HEK293T (cell line): ENCODE measurements around the gene SLC17A8.
"Not testable (repeated sequence)": the region's sequence is repeated elsewhere in the genome, so short reads cannot be mapped to it uniquely, and the experiment has no call there.

Source experiments
- CTCF ChIA-PET: fragments of 350-600 bp; formaldehyde crosslinking; extraction: SDS; loops from one replicate; lab custom pipeline; 2021; ENCODE audit warnings: antibody characterized with exemption, inconsistent platforms; lab: Yijun Ruan, JAX
- POLR2A ChIA-PET: fragments of 350-600 bp; formaldehyde crosslinking; extraction: SDS; loops from one replicate; lab custom pipeline; 2020; ENCODE audit warnings: antibody characterized with exemption, inconsistent platforms; lab: Yijun Ruan, JAX
- DNase-seq: peaks from one replicate; pipeline ENCODE4 v3.0.0; 2012; ENCODE audit warnings: mixed read lengths; ENCODE audit errors: extremely low spot score
- ARNT ChIP-seq: fragments of 450-650 bp; IDR thresholded peaks from 2 replicates; pipeline ENCODE4 v1.6.1; 2017; ENCODE audit warnings: mild to moderate bottlenecking
- BHLHE40 ChIP-seq: fragments of 450-650 bp; IDR thresholded peaks from 2 replicates; pipeline ENCODE4 v1.6.1; 2016; ENCODE audit warnings: mild to moderate bottlenecking, moderate library complexity, borderline replicate concordance
- CTBP1 ChIP-seq: fragments of 450-650 bp; IDR thresholded peaks from 2 replicates; pipeline ENCODE4 v1.6.1; 2016; ENCODE audit warnings: borderline replicate concordance
- ELF4 ChIP-seq: fragments of 450-650 bp; IDR thresholded peaks from 2 replicates; pipeline ENCODE4 v1.6.1; 2017; ENCODE audit warnings: antibody characterized with exemption
- FOXA1 ChIP-seq: fragments of 450-650 bp; IDR thresholded peaks from 2 replicates; pipeline ENCODE4 v1.6.1; 2016; ENCODE audit warnings: mild to moderate bottlenecking
- FOXK2 ChIP-seq: fragments of 450-650 bp; IDR thresholded peaks from 2 replicates; pipeline ENCODE4 v1.6.1; 2016; ENCODE audit warnings: mild to moderate bottlenecking
- FOXM1 ChIP-seq: fragments of 450-650 bp; IDR thresholded peaks from 2 replicates; pipeline ENCODE4 v1.6.1; 2017; ENCODE audit warnings: mild to moderate bottlenecking, borderline replicate concordance
- HDGF ChIP-seq: fragments of 450-650 bp; IDR thresholded peaks from 2 replicates; pipeline ENCODE4 v1.6.1; 2017; ENCODE audit warnings: antibody characterized with exemption, borderline replicate concordance
- L3MBTL2 ChIP-seq: fragments of 450-650 bp; conservative IDR thresholded peaks from 2 replicates; pipeline ENCODE4 v1.6.1; 2016; ENCODE audit warnings: mild to moderate bottlenecking
- LEF1 ChIP-seq: fragments of 450-650 bp; IDR thresholded peaks from 2 replicates; pipeline ENCODE4 v1.6.1; 2017; ENCODE audit warnings: mild to moderate bottlenecking, borderline replicate concordance
- NFRKB ChIP-seq: fragments of 450-650 bp; IDR thresholded peaks from 2 replicates; pipeline ENCODE4 v1.6.1; 2016; ENCODE audit warnings: mild to moderate bottlenecking, moderate library complexity
- PKNOX1 ChIP-seq: fragments of 450-650 bp; IDR thresholded peaks from 2 replicates; pipeline ENCODE4 v1.6.1; 2016
- SP1 ChIP-seq: fragments of 450-650 bp; IDR thresholded peaks from 2 replicates; pipeline ENCODE4 v1.6.1; 2017
- SUZ12 ChIP-seq: fragments of 450-650 bp; IDR thresholded peaks from 2 replicates; pipeline ENCODE4 v1.6.1; 2016; ENCODE audit warnings: mild to moderate bottlenecking
- TARDBP ChIP-seq: fragments of 450-650 bp; IDR thresholded peaks from 2 replicates; pipeline ENCODE4 v1.6.1; 2016
- ZNF384 ChIP-seq: fragments of 450-650 bp; IDR thresholded peaks from 2 replicates; pipeline ENCODE4 v1.6.1; 2016

SLC17A8 gene

GRCh38 chr12:100356644-100357223 lies at the start of gene SLC17A8:
Gene SLC17A8, plus strand, starts transcription at chr12:100357074. Its CDS starts 318 bp downstream, at chr12:100357392.
- CTCF ChIA-PET = interaction anchor here (0.8 kb wide), 1 partner anchor 48 kb away, joined by 3 read pairs; no protein-coding TSS in a partner anchor

GRCh38 chr12:100308138-100308537 lies 48.7 kb upstream of the SLC17A8 start:
- POLR2A ChIA-PET, DNase-seq, CTCF ChIA-PET: not testable (repeated sequence)

More at GRCh38 chr12:100356644-100357223, at the start of gene SLC17A8:
- POLR2A ChIA-PET = no interaction called here
- no peak for DNase-seq
- TF ChIP-seq HDGF (no peak), FOXA1 (no peak), SUZ12 (no peak), ARNT (no peak), ELF4 (no peak), LEF1 (no peak), TARDBP (no peak), FOXK2 (no peak)

GRCh38 chr12:100311317-100311716 lies 45.6 kb upstream of the SLC17A8 start:
- DNase-seq = no peak
- TF ChIP-seq L3MBTL2 = no peak
- no peak for TF ChIP-seq LEF1
- no peak for TF ChIP-seq ARNT
- TF ChIP-seq HDGF = no peak
- no peak for TF ChIP-seq SUZ12
- TF ChIP-seq BHLHE40 = no peak
- TF ChIP-seq NFRKB = no peak
- TF ChIP-seq ELF4 = no peak
- no peak for TF ChIP-seq CTBP1
- TF ChIP-seq SP1 = no peak
- TF ChIP-seq FOXK2 = no peak
- no peak for TF ChIP-seq PKNOX1
- no peak for TF ChIP-seq ZNF384
- no peak for TF ChIP-seq TARDBP
- TF ChIP-seq FOXM1 = no peak
- no peak for TF ChIP-seq FOXA1
- ChIA-PET POLR2A (no interaction called here), CTCF (no interaction called here)

- CTCF ChIA-PET = interaction anchor here (0.9 kb wide), 1 partner anchor 46 kb away, joined by 3 read pairs; no protein-coding TSS in a partner anchor
- no peak for DNase-seq
- POLR2A ChIA-PET = no interaction called here
- no peak for TF ChIP-seq SUZ12
- TF ChIP-seq BHLHE40 = no peak
- no peak for TF ChIP-seq L3MBTL2
- TF ChIP-seq FOXA1 = no peak
- no peak for TF ChIP-seq CTBP1
- TF ChIP-seq ZNF384 = no peak
- TF ChIP-seq ELF4 = no peak
- TF ChIP-seq TARDBP = no peak
- TF ChIP-seq ARNT = no peak
- TF ChIP-seq FOXK2 = no peak
- no peak for TF ChIP-seq HDGF
- TF ChIP-seq NFRKB = no peak
- TF ChIP-seq FOXM1 = no peak
- no peak for TF ChIP-seq SP1
- no peak for TF ChIP-seq PKNOX1
- TF ChIP-seq LEF1 = no peak
Measured at GRCh38 chr12:100317371-100317770, 39.5 kb upstream of the SLC17A8 start.

GRCh38 chr12:100324498-100324897 lies 32.4 kb upstream of the SLC17A8 start:
- ChIA-PET POLR2A (no interaction called here), CTCF (no interaction called here)

GRCh38 chr12:100326208-100326607 lies 30.7 kb upstream of the SLC17A8 start:
- CTCF ChIA-PET = no interaction called here
- no peak for DNase-seq
- TF ChIP-seq FOXK2 = no peak
- no peak for TF ChIP-seq HDGF
- no peak for TF ChIP-seq NFRKB
- POLR2A ChIA-PET = no interaction called here

More at GRCh38 chr12:100324498-100324897, 32.4 kb upstream of the SLC17A8 start:
- DNase-seq = no peak
- no peak for TF ChIP-seq BHLHE40
- no peak for TF ChIP-seq PKNOX1
- no peak for TF ChIP-seq ELF4
- TF ChIP-seq FOXA1 = no peak
- no peak for TF ChIP-seq SP1
- no peak for TF ChIP-seq SUZ12
- TF ChIP-seq L3MBTL2 = no peak
- TF ChIP-seq ZNF384 = no peak
- no peak for TF ChIP-seq NFRKB
- TF ChIP-seq ARNT = no peak
- TF ChIP-seq TARDBP = no peak
- no peak for TF ChIP-seq FOXK2
- no peak for TF ChIP-seq FOXM1
- no peak for TF ChIP-seq LEF1
- TF ChIP-seq CTBP1 = no peak

GRCh38 chr12:100329800-100330199 lies 27.1 kb upstream of the SLC17A8 start:
- POLR2A ChIA-PET = no interaction called here
- no peak for TF ChIP-seq FOXK2
- no peak for TF ChIP-seq L3MBTL2
- no peak for TF ChIP-seq LEF1
- TF ChIP-seq SP1 = no peak
- TF ChIP-seq ARNT = no peak
- no peak for TF ChIP-seq PKNOX1
- TF ChIP-seq FOXA1 = no peak
- TF ChIP-seq CTBP1 = no peak
- no peak for TF ChIP-seq ZNF384
- TF ChIP-seq TARDBP = no peak
- no peak for TF ChIP-seq HDGF
- TF ChIP-seq BHLHE40 = no peak
- TF ChIP-seq NFRKB = no peak
- TF ChIP-seq ELF4 = no peak
- TF ChIP-seq SUZ12 = no peak
- no peak for TF ChIP-seq FOXM1
- no peak for DNase-seq
- CTCF ChIA-PET = no interaction called here
